ENCODE measurements around the gene PACSIN2.

The PACSIN2 gene

GRCh38 chr22:42891008-42891407 is 123.9 kb downstream of the PACSIN2 start:
- Histone ChIP-seq H3K36me3 (ENCODE audit: control insufficient read depth in 4 of 4, insufficient read depth in 4 of 4, low read length in 3 of 4) (peaks cover 0 to 33% (median 25%) of the 10 kb centered on the region in 4 experiments), H3K4me3 (ENCODE audit: control insufficient read depth in 1 of 7, extremely low read depth in 1 of 7, insufficient read depth in 4 of 7, low read depth in 2 of 7, low read length in 6 of 7) (no peak overlapping the region), H3K4me1 (ENCODE audit: control extremely low read depth in 1 of 4, control insufficient read depth in 4 of 4, insufficient read depth in 4 of 4, low read length in 3 of 4) (peaks cover 14 to 85% (median 68%) of the 10 kb centered on the region in 4 experiments), H3K27ac (ENCODE audit: insufficient read depth in 1 of 2, low read depth in 1 of 2, low read length in 2 of 2, poor library complexity in 1 of 2, severe bottlenecking in 2 of 2) (no peak overlapping the region), H3K9me3 (ENCODE audit: control extremely low read depth in 1 of 5, control insufficient read depth in 4 of 5, insufficient read depth in 2 of 5, low read depth in 1 of 5, low read length in 4 of 5) (no peaks in the 10 kb centered on the region), H3K27me3 (replicated peaks in 2 of 5; ENCODE audit: control insufficient read depth in 4 of 5, insufficient read depth in 5 of 5, low read length in 4 of 5) (no peaks in the 10 kb centered on the region)
- DNase-seq, result no peak
- ChIA-PET POLR2A (interaction anchor here (0.6 kb wide), 1 partner anchor 187 kb away, joined by 5 read pairs; no protein-coding TSS in a partner anchor), CTCF (interaction anchor here (1.7 to 6.7 kb wide), 3 partner anchors 9 to 24 kb away, joined by 3 to 57 read pairs (median 13); no protein-coding TSS in a partner anchor)
- 94% methylated on average over 13 of the region's 13 CpGs for WGBS (ENCODE audit: insufficient coverage)

- WGBS (ENCODE audit: insufficient coverage), result 16% methylated on average over 4 of the region's 4 CpGs
- CTCF ChIA-PET, result interaction anchor here (0.8 to 2.0 kb wide), 4 partner anchors 10 to 42 kb away, joined by 3 to 5 read pairs (median 4); no protein-coding TSS in a partner anchor
- peak; percentile 85 to 95 (median 94) for DNase-seq
- H3K4me3 ChIP-seq (ENCODE audit: control insufficient read depth in 1 of 7, extremely low read depth in 1 of 7, insufficient read depth in 4 of 7, low read depth in 2 of 7, low read length in 6 of 7), result peak overlapping the region in 2 of 7 experiments; percentile 17 to 54
- peak overlapping the region in 1 of 2 experiments; percentile 58 for H3K27ac ChIP-seq (ENCODE audit: insufficient read depth in 1 of 2, low read depth in 1 of 2, low read length in 2 of 2, poor library complexity in 1 of 2, severe bottlenecking in 2 of 2)
- POLR2A ChIA-PET, result no interaction called here
- peaks cover 3 to 68% (median 51%) of the 10 kb centered on the region in 4 experiments for H3K4me1 ChIP-seq (ENCODE audit: control extremely low read depth in 1 of 4, control insufficient read depth in 4 of 4, insufficient read depth in 4 of 4, low read length in 3 of 4)
- H3K36me3 ChIP-seq (ENCODE audit: control insufficient read depth in 4 of 4, insufficient read depth in 4 of 4, low read length in 3 of 4), result peaks cover 0 to 49% (median 37%) of the 10 kb centered on the region in 4 experiments
- H3K9me3 ChIP-seq (ENCODE audit: control extremely low read depth in 1 of 5, control insufficient read depth in 4 of 5, insufficient read depth in 2 of 5, low read depth in 1 of 5, low read length in 4 of 5), result no peaks in the 10 kb centered on the region
- H3K27me3 ChIP-seq (replicated peaks in 2 of 5; ENCODE audit: control insufficient read depth in 4 of 5, insufficient read depth in 5 of 5, low read length in 4 of 5), result no peaks in the 10 kb centered on the region
These were observed 125.6 kb downstream of the PACSIN2 start for GRCh38 chr22:42889304-42889703.

GRCh38 chr22:42887523-42888507 is 127.1 kb downstream of the PACSIN2 start:
- no peak for DNase-seq
- peaks cover 0 to 62% (median 46%) of the 10 kb centered on the region in 4 experiments for H3K36me3 ChIP-seq (ENCODE audit: control insufficient read depth in 4 of 4, insufficient read depth in 4 of 4, low read length in 3 of 4)
- ChIA-PET CTCF (no interaction called here), POLR2A (interaction anchor here (0.5 kb wide), 1 partner anchor 89 kb away, joined by 3 read pairs; no protein-coding TSS in a partner anchor)
- no peaks in the 10 kb centered on the region for H3K27me3 ChIP-seq (replicated peaks in 2 of 5; ENCODE audit: control insufficient read depth in 4 of 5, insufficient read depth in 5 of 5, low read length in 4 of 5)
- H3K4me3 ChIP-seq (ENCODE audit: control insufficient read depth in 1 of 7, extremely low read depth in 1 of 7, insufficient read depth in 4 of 7, low read depth in 2 of 7, low read length in 6 of 7), result no peak overlapping the region
- peaks cover 3 to 53% (median 37%) of the 10 kb centered on the region in 4 experiments for H3K4me1 ChIP-seq (ENCODE audit: control extremely low read depth in 1 of 4, control insufficient read depth in 4 of 4, insufficient read depth in 4 of 4, low read length in 3 of 4)
- no peaks in the 10 kb centered on the region for H3K9me3 ChIP-seq (ENCODE audit: control extremely low read depth in 1 of 5, control insufficient read depth in 4 of 5, insufficient read depth in 2 of 5, low read depth in 1 of 5, low read length in 4 of 5)
- H3K27ac ChIP-seq (ENCODE audit: insufficient read depth in 1 of 2, low read depth in 1 of 2, low read length in 2 of 2, poor library complexity in 1 of 2, severe bottlenecking in 2 of 2), result no peak overlapping the region
- 87% methylated on average over 11 of the region's 14 CpGs for WGBS (ENCODE audit: insufficient coverage)

GRCh38 chr22:42887120-42887519 is 127.8 kb downstream of the PACSIN2 start:
- Histone ChIP-seq H3K4me1 (ENCODE audit: control extremely low read depth in 1 of 4, control insufficient read depth in 4 of 4, insufficient read depth in 4 of 4, low read length in 3 of 4) (peaks cover under 1 to 46% (median 30%) of the 10 kb centered on the region in 4 experiments), H3K4me3 (ENCODE audit: control insufficient read depth in 1 of 7, extremely low read depth in 1 of 7, insufficient read depth in 4 of 7, low read depth in 2 of 7, low read length in 6 of 7) (no peak overlapping the region), H3K9me3 (ENCODE audit: control extremely low read depth in 1 of 5, control insufficient read depth in 4 of 5, insufficient read depth in 2 of 5, low read depth in 1 of 5, low read length in 4 of 5) (no peaks in the 10 kb centered on the region), H3K27ac (ENCODE audit: insufficient read depth in 1 of 2, low read depth in 1 of 2, low read length in 2 of 2, poor library complexity in 1 of 2, severe bottlenecking in 2 of 2) (no peak overlapping the region), H3K27me3 (replicated peaks in 2 of 5; ENCODE audit: control insufficient read depth in 4 of 5, insufficient read depth in 5 of 5, low read length in 4 of 5) (no peaks in the 10 kb centered on the region), H3K36me3 (ENCODE audit: control insufficient read depth in 4 of 4, insufficient read depth in 4 of 4, low read length in 3 of 4) (peaks cover 0 to 69% (median 50%) of the 10 kb centered on the region in 4 experiments)
- DNase-seq, result no peak
- ChIA-PET POLR2A (no interaction called here), CTCF (no interaction called here)
- WGBS (ENCODE audit: insufficient coverage), result 76% methylated on average over 5 of the region's 7 CpGs

GRCh38 chr22:42885446-42885845 is 129.5 kb downstream of the PACSIN2 start:
- ChIA-PET POLR2A (no interaction called here), CTCF (interaction anchor here (1.3 to 1.4 kb wide), 2 partner anchors 17 to 18 kb away, joined by 4 read pairs; no protein-coding TSS in a partner anchor)
- Histone ChIP-seq H3K4me1 (ENCODE audit: control extremely low read depth in 1 of 4, control insufficient read depth in 4 of 4, insufficient read depth in 4 of 4, low read length in 3 of 4) (peaks cover 0 to 30% (median 18%) of the 10 kb centered on the region in 4 experiments), H3K9me3 (ENCODE audit: control extremely low read depth in 1 of 5, control insufficient read depth in 4 of 5, insufficient read depth in 2 of 5, low read depth in 1 of 5, low read length in 4 of 5) (no peaks in the 10 kb centered on the region), H3K27ac (ENCODE audit: insufficient read depth in 1 of 2, low read depth in 1 of 2, low read length in 2 of 2, poor library complexity in 1 of 2, severe bottlenecking in 2 of 2) (no peak overlapping the region), H3K36me3 (ENCODE audit: control insufficient read depth in 4 of 4, insufficient read depth in 4 of 4, low read length in 3 of 4) (peaks cover 0 to 82% (median 63%) of the 10 kb centered on the region in 4 experiments), H3K27me3 (replicated peaks in 2 of 5; ENCODE audit: control insufficient read depth in 4 of 5, insufficient read depth in 5 of 5, low read length in 4 of 5) (no peaks in the 10 kb centered on the region), H3K4me3 (ENCODE audit: control insufficient read depth in 1 of 7, extremely low read depth in 1 of 7, insufficient read depth in 4 of 7, low read depth in 2 of 7, low read length in 6 of 7) (no peak overlapping the region)
- 95% methylated on average over 8 of the region's 9 CpGs for WGBS (ENCODE audit: insufficient coverage)
- DNase-seq, result no peak

GRCh38 chr22:42884616-42885375 is 130.2 kb downstream of the PACSIN2 start:
- Histone ChIP-seq H3K27me3 (replicated peaks in 2 of 5; ENCODE audit: control insufficient read depth in 4 of 5, insufficient read depth in 5 of 5, low read length in 4 of 5) (no peaks in the 10 kb centered on the region), H3K36me3 (ENCODE audit: control insufficient read depth in 4 of 4, insufficient read depth in 4 of 4, low read length in 3 of 4) (peaks cover 0 to 89% (median 67%) of the 10 kb centered on the region in 4 experiments), H3K9me3 (ENCODE audit: control extremely low read depth in 1 of 5, control insufficient read depth in 4 of 5, insufficient read depth in 2 of 5, low read depth in 1 of 5, low read length in 4 of 5) (no peaks in the 10 kb centered on the region), H3K4me3 (ENCODE audit: control insufficient read depth in 1 of 7, extremely low read depth in 1 of 7, insufficient read depth in 4 of 7, low read depth in 2 of 7, low read length in 6 of 7) (no peak overlapping the region), H3K4me1 (ENCODE audit: control extremely low read depth in 1 of 4, control insufficient read depth in 4 of 4, insufficient read depth in 4 of 4, low read length in 3 of 4) (peaks cover 0 to 25% (median 15%) of the 10 kb centered on the region in 4 experiments), H3K27ac (ENCODE audit: insufficient read depth in 1 of 2, low read depth in 1 of 2, low read length in 2 of 2, poor library complexity in 1 of 2, severe bottlenecking in 2 of 2) (no peak overlapping the region)
- ChIA-PET CTCF (interaction anchor here (1.1 to 1.8 kb wide), 4 partner anchors 14 to 18 kb away, joined by 3 to 4 read pairs (median 4); no protein-coding TSS in a partner anchor), POLR2A (no interaction called here)
- WGBS (ENCODE audit: insufficient coverage), result 92% methylated on average over 5 of the region's 7 CpGs
- DNase-seq, result no peak

All from common myeloid progenitor, CD34-positive (primary cell).